OCI-LY7 (cell line): ENCODE measurements around the gene ZNF292.

Experiments
- EZH2phosphoT487 ChIP-seq: fragments of 200-600 bp; sonication (generic); IDR thresholded peaks from 2 replicates; pipeline ENCODE4 v1.6.1; 2018; ENCODE audit warnings: low read depth, borderline replicate concordance, mild to moderate bottlenecking, mixed run types, antibody characterized with exemption, low read length, moderate library complexity, mixed read lengths
- TF ChIP-seq, protein P1 (sequence below): fragments of 200-600 bp; sonication (generic); conservative IDR thresholded peaks from 2 replicates; pipeline ENCODE4 v1.5.1; 2014; ENCODE audit warnings: mild to moderate bottlenecking, antibody characterized with exemption, low read length, moderate library complexity, mixed read lengths

DNA sequence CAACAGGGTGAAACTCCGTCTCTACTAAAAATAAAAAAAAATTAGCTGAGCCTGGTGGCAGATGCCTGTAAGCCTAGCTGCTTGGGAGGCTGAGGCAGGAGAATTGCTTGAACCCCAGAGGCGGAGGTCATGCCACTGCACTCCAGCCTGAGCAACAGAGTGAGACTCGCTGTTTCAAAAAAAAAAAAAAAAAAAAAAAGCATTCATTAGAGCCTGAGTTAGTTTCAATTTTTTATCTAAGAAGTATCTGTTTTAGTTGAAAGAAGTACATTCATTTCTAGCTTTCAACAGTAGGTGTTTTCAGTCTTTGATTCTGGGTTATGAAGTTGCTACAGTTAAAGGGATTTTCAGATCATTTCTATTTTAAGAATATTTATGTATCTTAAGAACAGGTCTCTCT is 42.2 kb downstream of the ZNF292 start:
- TF ChIP-seq, protein P1, sequence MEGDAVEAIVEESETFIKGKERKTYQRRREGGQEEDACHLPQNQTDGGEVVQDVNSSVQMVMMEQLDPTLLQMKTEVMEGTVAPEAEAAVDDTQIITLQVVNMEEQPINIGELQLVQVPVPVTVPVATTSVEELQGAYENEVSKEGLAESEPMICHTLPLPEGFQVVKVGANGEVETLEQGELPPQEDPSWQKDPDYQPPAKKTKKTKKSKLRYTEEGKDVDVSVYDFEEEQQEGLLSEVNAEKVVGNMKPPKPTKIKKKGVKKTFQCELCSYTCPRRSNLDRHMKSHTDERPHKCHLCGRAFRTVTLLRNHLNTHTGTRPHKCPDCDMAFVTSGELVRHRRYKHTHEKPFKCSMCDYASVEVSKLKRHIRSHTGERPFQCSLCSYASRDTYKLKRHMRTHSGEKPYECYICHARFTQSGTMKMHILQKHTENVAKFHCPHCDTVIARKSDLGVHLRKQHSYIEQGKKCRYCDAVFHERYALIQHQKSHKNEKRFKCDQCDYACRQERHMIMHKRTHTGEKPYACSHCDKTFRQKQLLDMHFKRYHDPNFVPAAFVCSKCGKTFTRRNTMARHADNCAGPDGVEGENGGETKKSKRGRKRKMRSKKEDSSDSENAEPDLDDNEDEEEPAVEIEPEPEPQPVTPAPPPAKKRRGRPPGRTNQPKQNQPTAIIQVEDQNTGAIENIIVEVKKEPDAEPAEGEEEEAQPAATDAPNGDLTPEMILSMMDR = no peak
- no peak for TF ChIP-seq EZH2phosphoT487
